Measurements from ENCODE around the gene DIDO1.

Gene DIDO1

GRCh38 chr20:62962221-62962879 lies 36.0 kb upstream of the DIDO1 start:
- DNase-seq = no peak

DNA sequence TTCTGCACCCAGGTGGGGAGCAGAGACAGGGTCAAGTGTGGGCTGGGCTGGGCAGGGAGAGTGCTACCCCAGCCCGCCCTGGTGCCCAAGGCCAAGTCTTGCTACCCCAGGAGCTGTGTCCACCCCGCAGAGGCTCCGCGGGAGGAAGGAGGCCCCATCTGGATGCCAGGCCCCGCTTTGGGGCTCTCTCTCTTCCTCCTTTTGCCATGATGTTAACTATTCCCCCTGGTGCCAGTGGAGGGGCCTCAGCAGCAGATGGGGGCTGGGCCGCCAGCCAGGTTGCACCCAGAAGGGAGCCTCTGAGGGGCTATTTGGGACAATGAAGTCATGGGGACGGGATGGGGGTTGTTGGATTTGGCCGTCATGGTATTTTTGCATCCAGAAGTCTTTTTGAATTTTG lies 35.5 kb upstream of the DIDO1 start:
- DNase-seq = no peak

- peak; percentile 75 to 76 for DNase-seq
These were observed 35.0 kb upstream of the DIDO1 start for GRCh38 chr20:62961310-62961783.

- DNase-seq = peak; percentile 88 to 94
These were observed 34.4 kb upstream of the DIDO1 start for GRCh38 chr20:62960446-62961309.

GRCh38 chr20:62959998-62960436 lies 33.7 kb upstream of the DIDO1 start:
- DNase-seq = no peak

GRCh38 chr20:62959101-62959971 lies 33.0 kb upstream of the DIDO1 start:
- DNase-seq = no peak

DNA sequence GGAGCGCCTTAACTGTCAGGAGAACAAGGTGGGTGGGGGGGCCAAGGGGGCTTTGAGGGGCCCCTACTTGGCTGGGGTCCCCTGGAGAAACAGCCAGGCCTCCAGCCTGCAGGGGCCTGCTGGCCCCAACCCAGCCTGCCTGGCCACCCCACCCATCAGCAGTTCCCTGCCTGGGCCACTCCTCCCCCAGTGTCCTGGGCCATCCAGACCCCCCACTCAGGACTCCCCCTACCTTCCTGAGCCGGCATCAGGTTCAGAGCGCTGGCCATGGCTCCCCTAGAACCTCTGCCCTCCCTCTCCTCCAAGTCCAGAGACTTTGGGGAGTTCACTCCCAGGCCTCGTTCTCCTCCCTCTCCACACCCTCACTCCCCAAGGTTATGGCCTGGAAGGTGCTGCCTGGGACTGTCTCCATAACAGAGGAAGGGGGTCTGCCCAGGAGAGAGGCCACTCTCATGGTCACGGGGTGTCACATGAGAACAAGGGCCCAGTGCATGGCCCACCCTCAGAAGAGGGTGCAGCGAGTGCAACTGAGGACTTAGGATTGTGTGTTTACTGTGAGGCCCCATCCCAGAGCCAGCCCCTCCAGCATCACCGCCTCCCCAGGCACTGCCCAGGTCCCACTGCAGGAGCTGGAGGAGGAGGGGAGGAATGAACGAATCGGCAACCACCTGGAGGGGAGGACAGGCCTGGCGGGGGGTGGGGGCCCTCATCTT lies 32.2 kb upstream of the DIDO1 start:
- DNase-seq = no peak

DNA sequence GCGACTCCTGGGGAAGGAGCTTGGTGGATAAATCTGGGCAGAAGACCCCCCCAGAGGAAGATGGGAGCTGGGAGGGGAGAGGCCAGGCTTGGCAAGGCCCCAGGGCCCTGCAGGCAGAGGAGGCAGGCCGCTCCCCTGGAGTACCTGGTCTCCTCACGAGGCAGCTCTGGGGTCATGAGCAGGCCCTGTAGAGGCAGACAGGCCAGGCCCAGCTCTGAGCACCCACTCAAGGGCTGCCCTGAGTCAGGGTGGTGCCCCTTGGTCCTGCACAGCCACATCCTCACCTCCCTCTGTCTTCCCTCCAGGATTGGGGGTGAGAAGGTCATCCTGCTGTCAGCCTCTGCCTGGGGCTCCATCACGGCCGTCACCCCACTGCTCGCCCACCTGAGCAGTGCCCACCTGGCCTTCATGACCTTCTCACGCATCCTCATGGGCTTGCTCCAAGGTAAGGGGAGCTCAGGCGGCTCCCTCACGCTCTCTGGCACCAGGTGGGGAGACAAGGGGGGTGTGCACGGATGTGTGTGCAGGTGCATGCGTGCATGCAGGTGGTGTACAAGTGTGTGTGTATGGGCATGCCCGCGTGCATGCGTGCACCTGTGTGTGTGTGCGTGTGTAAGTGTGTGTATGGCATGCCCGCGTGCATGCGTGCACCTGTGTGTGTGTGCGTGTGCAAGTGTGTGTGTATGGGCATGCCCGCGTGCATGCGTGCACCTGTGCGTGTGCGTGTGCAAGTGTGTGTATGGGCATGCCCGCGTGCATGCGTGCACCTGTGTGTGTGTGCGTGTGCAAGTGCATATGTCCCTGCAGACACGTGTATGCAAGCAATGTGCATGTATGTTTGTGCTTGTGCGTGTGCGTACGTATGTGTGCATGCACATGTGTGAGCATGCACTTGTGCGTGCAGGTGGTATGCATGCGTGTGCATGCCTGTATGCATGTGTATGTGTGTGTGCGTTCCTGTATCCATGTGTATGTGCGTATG lies 31.1 kb upstream of the DIDO1 start:
- no peak for DNase-seq

GRCh38 chr20:62956387-62957135 lies 30.3 kb upstream of the DIDO1 start:
- DNase-seq = no peak

DNA sequence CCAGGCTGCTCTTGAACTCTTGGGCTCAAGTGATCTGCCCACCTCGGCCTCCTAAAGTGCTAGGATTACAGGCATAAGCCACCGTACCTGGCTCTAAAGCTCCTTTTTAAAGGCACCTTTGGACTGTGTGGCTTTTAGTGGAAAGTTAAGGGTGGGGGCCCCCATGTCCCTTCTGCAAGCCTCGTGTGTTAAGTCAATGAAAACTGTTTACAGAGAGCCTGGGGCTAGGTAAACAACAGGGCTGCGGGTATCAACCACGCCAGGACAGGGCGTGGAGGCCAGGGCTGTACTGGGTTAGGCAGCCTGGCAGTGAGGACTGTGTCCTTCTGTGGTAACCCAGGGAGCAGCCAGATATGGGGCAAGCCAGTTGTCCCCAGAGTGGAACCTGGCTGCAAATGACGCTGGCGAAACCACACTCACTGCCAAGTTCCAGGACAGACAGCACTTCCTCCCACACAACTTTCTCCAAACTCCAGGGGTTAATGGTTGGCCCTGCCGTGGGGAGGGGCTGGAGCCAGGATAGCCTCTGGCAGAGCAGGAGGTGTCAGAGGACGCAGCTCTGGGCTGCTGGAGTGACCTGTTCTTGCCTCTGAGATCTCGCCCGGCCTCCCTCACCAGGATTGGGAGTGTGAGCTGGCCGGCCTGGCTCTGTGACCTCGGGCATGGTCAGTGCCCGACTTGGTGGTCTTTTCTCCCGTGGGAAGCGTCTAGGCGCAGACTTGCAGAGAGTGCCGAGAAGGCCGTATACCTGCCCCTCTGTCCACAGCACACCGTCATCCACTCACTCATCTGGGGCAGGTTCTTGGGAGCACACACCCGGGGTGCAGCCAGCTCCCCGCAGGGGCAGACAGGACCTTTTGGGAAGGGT lies 29.4 kb upstream of the DIDO1 start:
- DNase-seq = no peak

DNA sequence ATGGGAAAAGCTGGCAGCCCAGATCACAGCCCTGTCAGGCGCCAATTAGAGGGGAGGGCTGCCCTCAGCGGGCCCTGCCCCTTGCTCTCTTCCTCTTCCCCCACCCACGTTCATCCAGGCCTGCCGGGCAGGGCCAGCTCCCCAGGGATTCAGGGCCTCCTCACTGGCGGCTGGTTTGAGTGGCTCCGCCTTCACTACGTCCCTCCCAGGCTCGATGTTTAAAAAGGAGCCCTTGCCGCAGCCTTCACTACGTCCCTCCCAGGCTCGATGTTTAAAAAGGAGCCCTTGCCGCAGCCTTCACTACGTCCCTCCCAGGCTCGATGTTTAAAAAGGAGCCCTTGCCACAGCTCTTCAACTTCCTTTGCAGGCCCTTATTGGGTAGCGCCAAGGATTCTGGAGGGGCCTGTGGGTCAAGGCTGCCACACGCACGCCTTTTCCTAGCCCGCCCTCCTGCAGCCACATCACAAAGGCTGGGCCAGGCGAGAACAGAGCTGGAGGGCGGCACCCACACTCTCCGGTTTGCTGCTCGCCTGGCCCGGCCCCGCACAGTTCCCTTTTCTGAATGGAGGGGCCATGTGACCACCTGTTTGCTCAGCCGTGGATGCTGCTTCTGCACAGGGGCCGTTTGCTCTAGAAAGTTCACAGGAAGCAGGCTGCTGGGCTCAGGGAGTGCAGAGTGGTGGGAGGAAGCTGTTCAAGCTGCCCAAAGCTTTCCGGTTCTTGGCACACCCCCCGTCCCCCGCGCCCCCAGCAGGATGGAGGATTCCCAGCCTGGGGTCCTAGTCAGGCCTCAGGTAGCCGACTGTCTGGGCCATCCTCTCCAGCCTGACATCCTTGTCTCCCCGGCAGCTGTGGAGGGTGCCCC lies 27.8 kb upstream of the DIDO1 start:
- no peak for DNase-seq

GRCh38 chr20:62952968-62953838 lies 26.9 kb upstream of the DIDO1 start:
- DNase-seq = no peak

- no peak for DNase-seq
These were observed 26.2 kb upstream of the DIDO1 start, which contains the start of gene SLC17A9 for GRCh38 chr20:62952373-62952967. TSS of gene SLC17A9 (plus strand) at chr20:62952709. CDS start at chr20:62952831, 122 bp downstream.

DNA sequence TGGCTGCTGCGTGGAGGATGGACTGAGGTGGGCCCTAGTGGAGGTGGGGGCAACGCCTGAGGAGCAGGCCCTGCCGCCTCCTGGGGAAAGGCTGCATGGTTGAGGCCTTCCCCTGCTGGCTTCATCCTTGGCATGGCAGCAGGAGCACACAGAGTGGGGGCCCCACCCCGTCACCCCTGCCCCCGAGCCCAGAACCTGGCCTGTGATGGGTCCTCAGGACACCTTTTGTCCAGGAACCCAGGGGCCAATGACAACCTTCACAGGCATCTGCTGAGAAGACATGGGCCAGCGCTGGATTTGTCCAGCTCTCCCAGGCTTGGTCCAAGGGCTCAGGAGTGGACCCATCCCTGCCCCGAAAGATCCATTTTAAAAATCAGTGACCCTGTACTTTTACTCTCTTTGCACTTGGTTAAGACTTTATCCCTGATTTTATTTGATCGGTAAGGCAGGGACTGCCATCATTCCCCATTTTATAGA lies 25.6 kb upstream of the DIDO1 start:
- no peak for DNase-seq

- no peak for DNase-seq
These were observed 25.0 kb upstream of the DIDO1 start for GRCh38 chr20:62951143-62951895.

GRCh38 chr20:62950741-62951140 lies 24.4 kb upstream of the DIDO1 start:
- DNase-seq = no peak

Data from NCI-H524 (cell line).